ENCODE measurements around the gene RNF213.
A peak's percentile ranks its signal among the peaks of the same experiment; 100 is the strongest.
"Not testable (repeated sequence)": the region's sequence is repeated elsewhere in the genome, so short reads cannot be mapped to it uniquely, and the experiment has no call there.

The RNF213 gene

GRCh38 chr17:80225230-80225629, 35.4 kb upstream of the RNF213 start:
- DNase-seq = no peak

GRCh38 chr17:80227156-80227555, 33.5 kb upstream of the RNF213 start:
- DNase-seq = no peak

- DNase-seq = no peak
These were observed 33.0 kb upstream of the RNF213 start for GRCh38 chr17:80227666-80228065.

GRCh38 chr17:80228477-80228876, 32.2 kb upstream of the RNF213 start:
- no peak for DNase-seq

GRCh38 chr17:80229011-80229410, 31.6 kb upstream of the RNF213 start:
- DNase-seq = no peak

- no peak for DNase-seq
These were observed 28.2 kb upstream of the RNF213 start for GRCh38 chr17:80232438-80232837.

- no peak for DNase-seq
These were observed 27.4 kb upstream of the RNF213 start for GRCh38 chr17:80233202-80233601.

GRCh38 chr17:80236911-80237310, 23.7 kb upstream of the RNF213 start:
- no peak for DNase-seq

GRCh38 chr17:80237386-80237785, 23.3 kb upstream of the RNF213 start:
- DNase-seq = no peak

- DNase-seq = no peak
These were observed 18.1 kb upstream of the RNF213 start for GRCh38 chr17:80242505-80242904.

- DNase-seq = no peak
These were observed 16.9 kb upstream of the RNF213 start for GRCh38 chr17:80243526-80244433.

GRCh38 chr17:80244448-80244847, 16.2 kb upstream of the RNF213 start:
- DNase-seq = not testable (repeated sequence)

GRCh38 chr17:80244871-80245509, 15.7 kb upstream of the RNF213 start:
- DNase-seq = no peak

GRCh38 chr17:80245566-80246265, 14.9 kb upstream of the RNF213 start:
- DNase-seq = no peak

- DNase-seq = no peak
These were observed 14.4 kb upstream of the RNF213 start for GRCh38 chr17:80246266-80246681.

- no peak for DNase-seq
These were observed 13.9 kb upstream of the RNF213 start for GRCh38 chr17:80246726-80247125.

GRCh38 chr17:80247561-80247960, 13.1 kb upstream of the RNF213 start:
- DNase-seq = no peak

- DNase-seq = no peak
These were observed 12.4 kb upstream of the RNF213 start for GRCh38 chr17:80248001-80248893.

- DNase-seq = no peak
These were observed 11.6 kb upstream of the RNF213 start for GRCh38 chr17:80248894-80249710.

GRCh38 chr17:80251966-80252365, 8.7 kb upstream of the RNF213 start:
- no peak for DNase-seq

- peak; percentile 92 for DNase-seq
These were observed 7.8 kb upstream of the RNF213 start for GRCh38 chr17:80252871-80253270.

Data from activated CD4-positive, alpha-beta T cell treated with anti-CD3 and anti-CD28 coated beads, Interleukin-2, Interleukin-6, amounts not matched to agents 100 ng/mL and 50 ng/mL, durations not matched to agents 16 hours and 8 hours (primary cell).